ENCODE results near the gene BRD3OS.

Gene BRD3OS

GRCh38 chr9:134024828-134025605 is at the start of gene BRD3OS:
Gene BRD3OS (plus strand): TSS chr9:134025481. CDS start chr9:134026748, 1,267 bp downstream.
- DNase-seq (ENCODE audit: low read depth in 2 of 2), result peak; percentile 99 to 100
- peak within 1 kb of the TSS; percentile 81 to 86 for H3K4me3 ChIP-seq (replicated peaks in 1 of 2; ENCODE audit: low read depth in 2 of 2, low read length in 2 of 2)
- no peak for TF ChIP-seq CTCF (IDR thresholded peaks at IDR 0.05; ENCODE audit: low read depth, low read length)

- no peak overlapping the region for H3K4me3 ChIP-seq (replicated peaks in 1 of 2; ENCODE audit: low read depth in 2 of 2, low read length in 2 of 2)
- TF ChIP-seq CTCF (IDR thresholded peaks at IDR 0.05; ENCODE audit: low read depth, low read length), result no peak
- DNase-seq (ENCODE audit: low read depth in 2 of 2), result no peak
Measured at GRCh38 chr9:133975511-133975910, 49.8 kb upstream of the BRD3OS start.

GRCh38 chr9:133976191-133976861 is 49.0 kb upstream of the BRD3OS start:
- TF ChIP-seq CTCF (IDR thresholded peaks at IDR 0.05; ENCODE audit: low read depth, low read length), result no peak

DNA sequence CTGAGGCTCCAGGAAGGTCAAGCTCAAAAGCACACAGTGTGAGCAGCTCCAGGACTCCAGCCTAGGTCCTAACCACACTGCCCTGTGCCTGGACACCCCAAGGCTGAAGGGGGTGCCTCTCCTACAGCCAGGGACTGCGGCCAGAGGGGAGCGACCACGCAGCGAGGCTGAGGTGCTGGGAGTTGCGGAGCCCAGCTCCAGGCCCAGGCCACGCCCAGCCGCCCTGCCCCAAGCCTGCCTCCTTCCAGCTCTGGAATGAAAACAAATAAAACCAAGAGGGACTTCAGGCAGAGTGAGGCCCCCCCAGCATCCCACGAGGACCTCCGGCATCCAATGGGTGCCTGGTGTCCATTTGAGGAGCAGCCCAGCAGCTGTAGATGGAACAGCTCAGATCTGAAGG is 48.4 kb upstream of the BRD3OS start:
- H3K4me3 ChIP-seq (replicated peaks in 1 of 2; ENCODE audit: low read depth in 2 of 2, low read length in 2 of 2), result no peak overlapping the region
- no peak for TF ChIP-seq CTCF (IDR thresholded peaks at IDR 0.05; ENCODE audit: low read depth, low read length)
- no peak for DNase-seq (ENCODE audit: low read depth in 2 of 2)

More at GRCh38 chr9:133976191-133976861, 49.0 kb upstream of the BRD3OS start:
- no peak for DNase-seq (ENCODE audit: low read depth in 2 of 2)
- H3K4me3 ChIP-seq (replicated peaks in 1 of 2; ENCODE audit: low read depth in 2 of 2, low read length in 2 of 2), result no peak overlapping the region

DNA sequence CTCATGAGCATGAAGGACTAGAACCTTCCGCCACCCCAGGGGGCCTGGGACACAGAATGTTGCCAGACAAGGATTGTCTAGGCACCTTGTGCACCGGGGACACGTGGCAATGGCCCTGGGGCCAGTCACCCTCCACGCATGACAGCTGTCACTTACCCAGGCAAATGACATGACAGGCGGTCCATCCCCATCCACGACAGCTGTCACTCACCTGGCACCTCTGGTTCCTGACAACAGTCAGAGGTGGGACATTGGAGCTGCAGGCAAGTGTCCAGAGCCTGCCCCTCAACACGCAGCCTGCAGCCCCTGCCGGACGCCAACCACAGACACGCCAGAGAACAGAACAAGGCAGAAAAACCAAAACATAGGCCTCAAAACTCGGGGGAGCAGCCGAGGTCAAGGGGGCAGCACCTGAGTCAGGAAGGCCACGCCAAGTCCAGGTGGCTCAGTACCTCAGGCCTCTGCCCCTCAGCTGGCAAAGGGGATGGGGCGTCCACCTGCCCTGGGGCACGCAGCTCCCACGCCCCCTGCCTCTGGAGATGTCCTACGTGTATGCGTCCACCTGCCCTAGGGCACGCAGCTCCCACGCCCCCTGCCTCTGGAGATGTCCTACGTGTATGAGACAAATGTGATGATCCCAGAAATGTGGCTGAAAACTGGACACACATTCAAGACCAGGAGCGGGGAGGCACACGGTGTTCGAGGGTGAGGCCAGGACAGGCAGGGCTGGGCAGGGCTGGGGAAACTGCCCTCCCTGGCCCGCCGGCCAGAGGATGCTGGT is 47.7 kb upstream of the BRD3OS start:
- DNase-seq (ENCODE audit: low read depth in 2 of 2), result no peak
- no peak for TF ChIP-seq CTCF (IDR thresholded peaks at IDR 0.05; ENCODE audit: low read depth, low read length)
- H3K4me3 ChIP-seq (replicated peaks in 1 of 2; ENCODE audit: low read depth in 2 of 2, low read length in 2 of 2), result no peak overlapping the region

- no peak for TF ChIP-seq CTCF (IDR thresholded peaks at IDR 0.05; ENCODE audit: low read depth, low read length)
- DNase-seq (ENCODE audit: low read depth in 2 of 2), result no peak
- H3K4me3 ChIP-seq (replicated peaks in 1 of 2; ENCODE audit: low read depth in 2 of 2, low read length in 2 of 2), result no peak overlapping the region
Measured at GRCh38 chr9:133978226-133978898, 46.9 kb upstream of the BRD3OS start.

Data from cardiac fibroblast (primary cell).